ENCODE results near the gene ARHGEF4. TPM values are rescaled to one million over a fixed set of nuclear protein-coding genes. Genes with fewer than 3 reads are reported as not detected.
A peak's percentile ranks its signal among the peaks of the same experiment; 100 is the strongest.

Gene ARHGEF4
- total and polyA plus RNA-seq, 2 donors, result 7.0 to 18.2 TPM

DNA sequence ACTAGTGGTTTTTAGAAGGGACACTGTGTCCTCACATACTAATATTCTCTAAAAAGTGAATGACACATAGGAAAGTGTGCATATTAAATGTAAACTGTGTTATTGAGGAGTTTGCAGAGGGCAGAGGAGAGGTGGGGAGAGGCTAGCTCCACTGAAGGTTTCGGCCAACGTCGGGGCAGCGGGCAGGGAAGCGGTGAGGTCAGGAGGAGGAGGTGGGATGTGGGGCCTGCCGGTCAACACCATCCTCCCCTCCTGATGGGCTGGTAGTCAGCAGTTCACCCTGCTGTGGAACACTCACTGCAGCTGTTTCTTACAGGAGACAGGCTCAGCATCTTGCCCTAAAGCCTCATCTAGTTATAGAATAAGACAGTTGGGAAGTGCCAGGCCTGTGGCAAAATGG lies 74.2 kb downstream of the ARHGEF4 start:
- 57% methylated on average over 6 of the region's 6 CpGs for whole genome bisulfite sequencing
- Histone ChIP-seq H3K4me1 (ENCODE audit: insufficient read depth) (no peaks in the 10 kb centered on the region), H3K4me3 (ENCODE audit: low read depth, low read length) (no peak overlapping the region), H3K27ac (ENCODE audit: low read depth) (no peak overlapping the region), H3K36me3 (ENCODE audit: insufficient read depth) (no peaks in the 10 kb centered on the region)
- DNase-seq (ENCODE audit: extremely low spot score), result no peak

DNA sequence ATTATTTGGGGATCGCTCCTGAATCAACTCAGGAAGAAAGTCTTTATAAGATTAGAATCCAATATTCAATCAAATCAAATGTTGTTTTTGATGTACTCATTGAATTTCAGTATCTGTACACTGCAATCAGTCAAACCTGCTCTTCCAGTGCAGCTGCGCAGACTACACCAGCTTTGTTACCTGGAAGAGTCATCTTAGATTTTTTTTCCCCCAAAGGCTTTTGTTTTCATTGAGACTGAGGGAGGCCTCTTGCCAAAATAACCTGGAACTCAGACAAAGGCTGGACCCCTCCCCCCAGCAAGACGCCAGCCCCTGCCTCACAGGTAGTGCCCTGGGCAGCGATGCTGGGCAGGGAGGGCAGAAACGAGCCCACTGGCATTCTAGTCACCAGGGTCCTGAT lies 74.8 kb downstream of the ARHGEF4 start:
- no peak overlapping the region for H3K4me3 ChIP-seq (ENCODE audit: low read depth, low read length)
- 77% methylated on average over 5 of the region's 5 CpGs for WGBS
- H3K36me3 ChIP-seq (ENCODE audit: insufficient read depth), result no peaks in the 10 kb centered on the region
- no peak overlapping the region for H3K27ac ChIP-seq (ENCODE audit: low read depth)
- no peak for DNase-seq (ENCODE audit: extremely low spot score)
- no peaks in the 10 kb centered on the region for H3K4me1 ChIP-seq (ENCODE audit: insufficient read depth)

DNA sequence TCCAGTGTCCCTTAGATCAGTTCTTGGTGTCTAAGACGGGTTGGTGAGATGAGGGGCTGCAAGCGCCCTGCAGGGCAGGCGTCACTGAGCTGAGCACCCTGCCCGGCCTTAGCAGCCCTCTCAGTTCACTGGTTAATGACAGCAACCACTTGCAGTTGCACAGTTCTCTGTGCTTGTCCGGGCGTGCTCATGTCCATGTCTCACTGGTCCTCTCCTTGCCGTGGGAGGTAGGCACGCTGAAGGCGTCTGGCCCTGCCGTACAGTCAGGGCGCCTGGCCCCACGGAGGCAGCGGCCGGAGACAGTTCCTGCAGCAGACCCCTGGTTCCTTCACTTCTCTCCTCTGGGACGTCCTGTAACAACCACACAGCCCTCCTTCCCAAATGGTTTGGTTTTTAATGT lies 75.3 kb downstream of the ARHGEF4 start:
- Histone ChIP-seq H3K27ac (ENCODE audit: low read depth) (no peak overlapping the region), H3K4me1 (ENCODE audit: insufficient read depth) (no peaks in the 10 kb centered on the region), H3K4me3 (ENCODE audit: low read depth, low read length) (no peak overlapping the region), H3K36me3 (ENCODE audit: insufficient read depth) (no peaks in the 10 kb centered on the region)
- no peak for DNase-seq (ENCODE audit: extremely low spot score)
- 68% methylated on average over 15 of the region's 15 CpGs for WGBS

DNA sequence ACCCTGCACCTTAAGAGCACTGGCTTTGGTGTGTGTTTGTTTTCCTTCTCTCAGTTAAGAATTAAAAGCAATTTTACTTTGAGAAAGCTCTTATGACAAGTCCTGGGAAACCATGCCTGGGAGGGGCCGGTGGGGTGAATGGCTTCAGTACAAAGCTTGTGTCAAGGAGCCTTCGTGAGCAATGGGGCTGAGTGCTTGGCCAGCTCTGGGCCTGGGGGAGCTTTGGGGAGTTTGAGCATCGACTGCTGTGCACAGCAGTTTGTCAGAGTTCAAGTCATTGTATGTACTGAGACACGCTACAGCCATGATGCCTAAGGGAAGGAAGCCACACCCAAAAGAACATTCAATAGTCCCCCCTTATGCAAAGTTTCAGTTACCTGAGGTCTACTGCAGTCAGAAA lies 75.8 kb downstream of the ARHGEF4 start:
- no peaks in the 10 kb centered on the region for H3K36me3 ChIP-seq (ENCODE audit: insufficient read depth)
- no peak overlapping the region for H3K27ac ChIP-seq (ENCODE audit: low read depth)
- no peaks in the 10 kb centered on the region for H3K4me1 ChIP-seq (ENCODE audit: insufficient read depth)
- WGBS, result 54% methylated on average over 4 of the region's 4 CpGs
- no peak overlapping the region for H3K4me3 ChIP-seq (ENCODE audit: low read depth, low read length)
- no peak for DNase-seq (ENCODE audit: extremely low spot score)

DNA sequence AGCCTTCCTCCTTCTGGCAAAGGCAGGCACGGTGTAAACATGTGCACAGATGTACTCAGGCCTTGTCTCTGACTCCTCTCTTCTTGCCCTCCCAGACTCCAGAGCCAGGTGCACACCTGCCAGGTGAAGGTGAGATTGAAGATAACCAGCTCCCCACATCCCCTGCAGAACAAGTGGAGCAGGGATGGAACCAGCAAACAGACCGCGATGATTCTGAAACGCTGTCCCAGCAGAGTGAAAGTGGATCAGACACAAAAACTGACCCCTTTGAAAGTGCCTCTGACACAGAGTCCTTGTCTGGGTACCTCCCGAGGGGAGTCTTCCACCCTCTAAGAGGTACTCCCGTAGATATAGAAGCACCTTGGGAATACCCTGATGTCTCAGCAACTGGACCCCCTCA lies 77.2 kb downstream of the ARHGEF4 start:
- H3K4me1 ChIP-seq (ENCODE audit: insufficient read depth), result no peaks in the 10 kb centered on the region
- H3K27ac ChIP-seq (ENCODE audit: low read depth), result no peak overlapping the region
- no peak overlapping the region for H3K4me3 ChIP-seq (ENCODE audit: low read depth, low read length)
- DNase-seq (ENCODE audit: extremely low spot score), result no peak
- 91% methylated on average over 6 of the region's 6 CpGs for WGBS
- no peaks in the 10 kb centered on the region for H3K36me3 ChIP-seq (ENCODE audit: insufficient read depth)

DNA sequence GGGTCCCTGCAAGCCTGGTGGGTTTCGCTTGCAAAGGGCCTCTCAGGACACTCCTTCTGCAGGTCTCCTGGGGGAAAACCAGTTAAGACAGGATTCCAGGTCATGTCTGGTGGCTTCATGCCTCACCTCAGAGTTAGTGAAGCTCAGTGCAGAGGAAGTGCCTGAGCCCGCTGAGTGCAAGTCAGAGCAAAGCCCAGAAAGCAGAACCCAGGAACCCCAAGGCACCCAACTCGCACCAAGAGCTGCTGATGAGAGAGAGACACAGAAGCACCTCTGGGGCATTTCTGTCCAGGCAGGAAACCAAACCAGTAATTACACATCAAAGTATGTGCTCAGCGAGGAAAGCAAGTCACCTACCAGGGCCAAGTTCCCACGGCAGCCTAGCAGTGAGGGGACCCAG lies 78.4 kb downstream of the ARHGEF4 start:
- 81% methylated on average over 5 of the region's 5 CpGs for WGBS

DNA sequence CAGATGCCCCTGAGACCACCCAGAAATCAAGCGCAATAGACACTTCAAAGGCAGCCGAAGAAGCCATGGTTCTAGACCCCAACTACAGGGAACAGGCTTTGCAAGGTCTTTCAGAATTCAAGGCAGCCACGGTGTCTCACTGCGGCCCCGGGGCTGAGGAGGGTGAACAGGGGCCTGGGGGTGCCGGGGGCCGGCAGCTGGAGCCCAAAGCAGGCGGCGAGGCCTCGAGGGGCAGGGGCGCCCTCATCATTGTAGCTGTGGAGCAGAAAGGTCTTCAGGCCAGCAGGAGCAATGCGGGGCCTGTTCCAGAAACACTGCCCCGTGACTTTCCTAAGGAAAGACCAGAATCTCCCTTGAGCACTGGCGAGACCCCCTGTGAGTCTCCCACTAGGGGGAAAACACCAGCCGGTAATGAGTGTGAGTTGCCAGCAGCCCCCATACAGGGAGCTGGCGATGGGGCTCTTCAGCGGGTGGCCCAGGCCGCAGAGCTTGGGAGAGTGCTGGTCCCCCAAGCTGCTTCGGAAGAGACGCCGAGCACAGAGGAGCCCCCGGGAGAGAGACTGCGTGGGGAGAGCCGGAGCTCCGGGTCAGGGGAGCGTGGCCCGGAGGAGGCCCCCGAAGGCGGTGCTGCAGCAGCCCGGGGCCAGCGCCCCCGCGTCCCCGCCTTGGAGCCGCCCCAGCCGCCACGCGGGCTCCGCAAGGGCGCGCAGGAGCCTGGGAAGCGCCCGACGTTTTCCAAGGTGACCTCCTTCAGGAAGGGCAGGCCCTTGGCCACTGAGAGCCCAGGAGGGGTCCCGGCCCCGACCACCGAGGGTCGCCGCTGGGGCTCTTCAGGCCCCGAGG lies 79.1 kb downstream of the ARHGEF4 start:
- no peaks in the 10 kb centered on the region for H3K36me3 ChIP-seq (ENCODE audit: insufficient read depth)
- no peak for DNase-seq (ENCODE audit: extremely low spot score)
- H3K27ac ChIP-seq (ENCODE audit: low read depth), result no peak overlapping the region
- no peaks in the 10 kb centered on the region for H3K4me1 ChIP-seq (ENCODE audit: insufficient read depth)
- H3K4me3 ChIP-seq (ENCODE audit: low read depth, low read length), result no peak overlapping the region
- 38% methylated on average over 50 of the region's 50 CpGs for WGBS

More for the DNA sequence above, 78.4 kb downstream of the ARHGEF4 start:
- no peak overlapping the region for H3K27ac ChIP-seq (ENCODE audit: low read depth)
- DNase-seq (ENCODE audit: extremely low spot score), result no peak
- H3K4me1 ChIP-seq (ENCODE audit: insufficient read depth), result no peaks in the 10 kb centered on the region
- H3K4me3 ChIP-seq (ENCODE audit: low read depth, low read length), result no peak overlapping the region
- no peaks in the 10 kb centered on the region for H3K36me3 ChIP-seq (ENCODE audit: insufficient read depth)

DNA sequence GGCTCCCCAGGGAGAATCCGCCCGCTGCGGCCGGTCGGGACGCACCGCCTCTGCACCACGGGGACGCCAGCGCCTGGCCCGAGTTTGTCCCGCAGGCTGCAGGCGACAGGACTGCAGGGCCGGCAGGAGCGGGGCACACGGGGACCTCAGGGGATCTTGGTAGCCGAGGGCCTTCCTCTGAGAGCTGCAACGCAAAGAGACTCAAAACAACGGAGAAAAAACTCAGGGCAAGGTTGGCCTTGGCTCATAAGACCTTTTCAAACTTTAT lies 79.7 kb downstream of the ARHGEF4 start:
- WGBS, result 24% methylated on average over 19 of the region's 19 CpGs
- H3K4me3 ChIP-seq (ENCODE audit: low read depth, low read length), result no peak overlapping the region
- DNase-seq (ENCODE audit: extremely low spot score), result no peak

DNA sequence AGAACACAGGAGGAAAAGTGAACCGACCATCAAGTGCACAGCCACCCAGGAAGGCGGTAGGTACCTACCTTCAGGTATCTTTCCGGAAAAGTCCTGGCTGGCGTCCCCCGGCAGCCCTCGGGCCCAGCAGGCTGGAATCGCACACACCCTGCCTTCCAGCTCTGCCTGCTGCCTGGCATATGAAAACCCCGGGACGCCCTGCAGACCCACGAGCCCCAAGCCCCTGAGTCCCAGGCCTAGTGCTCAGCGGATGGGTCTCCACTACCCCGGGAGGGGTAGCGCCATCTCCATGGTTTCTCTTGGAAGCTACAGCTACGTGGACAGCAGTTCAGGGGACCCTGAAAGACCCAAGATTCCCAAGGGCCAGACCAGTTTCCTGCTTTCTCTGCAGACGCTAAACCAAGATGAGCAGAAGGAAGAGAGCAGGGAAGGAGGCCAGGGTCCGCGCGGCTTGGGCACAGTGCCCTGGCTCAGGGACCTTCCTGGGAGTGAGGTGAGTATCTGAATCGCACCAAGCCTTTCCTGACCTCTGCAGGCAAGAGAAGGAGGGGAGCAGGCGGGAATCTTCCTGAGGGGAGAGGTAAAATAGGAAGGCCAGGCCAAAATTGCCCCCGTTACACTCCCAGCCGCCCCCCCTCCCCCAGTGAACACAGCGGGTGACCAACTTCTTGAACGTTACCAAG lies 80.4 kb downstream of the ARHGEF4 start:
- no peak for DNase-seq (ENCODE audit: extremely low spot score)
- Histone ChIP-seq H3K4me3 (ENCODE audit: low read depth, low read length) (no peak overlapping the region), H3K27ac (ENCODE audit: low read depth) (no peak overlapping the region), H3K4me1 (ENCODE audit: insufficient read depth) (no peaks in the 10 kb centered on the region), H3K36me3 (ENCODE audit: insufficient read depth) (no peaks in the 10 kb centered on the region)
- 85% methylated on average over 24 of the region's 24 CpGs for WGBS

More for the DNA sequence above, 79.7 kb downstream of the ARHGEF4 start:
- H3K27ac ChIP-seq (ENCODE audit: low read depth), result no peak overlapping the region
- H3K4me1 ChIP-seq (ENCODE audit: insufficient read depth), result no peaks in the 10 kb centered on the region
- H3K36me3 ChIP-seq (ENCODE audit: insufficient read depth), result no peaks in the 10 kb centered on the region

DNA sequence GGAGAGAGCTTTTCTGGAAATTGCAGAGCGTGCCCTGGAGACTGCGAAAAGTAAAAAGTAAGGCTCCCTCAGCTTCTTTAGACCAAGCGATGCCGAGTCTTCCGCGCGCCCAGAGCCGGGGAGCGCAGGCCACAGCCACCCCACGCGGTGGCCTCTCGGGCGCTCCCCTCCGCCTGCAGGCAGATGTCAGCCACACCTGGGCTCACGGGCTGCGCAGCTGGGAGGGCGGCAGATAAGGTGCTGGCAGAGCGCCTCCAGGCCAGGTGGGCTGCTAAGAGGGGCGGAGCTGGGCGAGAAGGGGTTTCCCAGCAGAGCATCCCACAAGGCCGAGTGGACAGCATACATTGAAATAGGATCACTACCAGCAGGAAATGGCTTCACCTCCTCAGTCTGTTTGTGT lies 81.7 kb downstream of the ARHGEF4 start:
- Histone ChIP-seq H3K4me1 (ENCODE audit: insufficient read depth) (no peaks in the 10 kb centered on the region), H3K27ac (ENCODE audit: low read depth) (no peak overlapping the region), H3K36me3 (ENCODE audit: insufficient read depth) (no peaks in the 10 kb centered on the region), H3K4me3 (ENCODE audit: low read depth, low read length) (no peak overlapping the region)
- WGBS, result 78% methylated on average over 21 of the region's 21 CpGs
- no peak for DNase-seq (ENCODE audit: extremely low spot score)

DNA sequence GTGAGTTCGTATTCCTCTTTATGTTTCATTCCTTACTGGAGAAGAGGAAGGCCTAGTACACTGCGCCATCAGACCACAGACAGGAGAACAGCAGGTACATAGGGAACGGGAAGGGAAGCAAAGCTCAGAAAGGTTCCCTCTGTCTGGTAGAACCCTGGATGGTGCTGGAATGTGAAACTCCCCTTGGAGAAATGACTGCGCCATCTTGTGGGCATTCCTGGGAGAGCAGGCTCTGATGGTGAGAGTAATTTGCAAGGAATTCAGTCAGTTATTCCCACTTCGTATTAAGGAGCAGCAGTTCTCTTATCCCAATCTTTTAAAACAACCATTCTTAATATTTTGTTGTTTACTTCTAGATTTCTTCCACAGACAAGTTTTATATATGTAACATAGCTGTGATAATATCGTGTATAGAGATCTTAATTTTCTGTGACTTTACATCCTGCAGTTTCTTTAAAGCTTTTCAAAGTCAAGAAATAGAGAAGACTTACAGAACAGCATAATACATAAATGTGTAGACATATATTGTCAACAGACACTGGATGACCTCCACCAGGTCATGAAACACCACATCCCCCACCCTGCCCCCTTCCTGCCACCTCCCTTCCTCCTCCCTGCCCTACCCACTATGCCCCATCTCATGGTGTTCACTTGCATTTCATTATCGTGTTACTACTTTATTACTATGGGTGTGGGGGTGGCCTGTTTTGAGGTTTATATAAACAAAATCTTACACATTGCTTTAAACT lies 83.9 kb downstream of the ARHGEF4 start:
- peak; percentile 3 for DNase-seq (ENCODE audit: extremely low spot score)
- no peak overlapping the region for H3K27ac ChIP-seq (ENCODE audit: low read depth)
- H3K36me3 ChIP-seq (ENCODE audit: insufficient read depth), result no peaks in the 10 kb centered on the region
- no peaks in the 10 kb centered on the region for H3K4me1 ChIP-seq (ENCODE audit: insufficient read depth)
- 36% methylated on average over 7 of the region's 7 CpGs for WGBS
- no peak overlapping the region for H3K4me3 ChIP-seq (ENCODE audit: low read depth, low read length)

DNA sequence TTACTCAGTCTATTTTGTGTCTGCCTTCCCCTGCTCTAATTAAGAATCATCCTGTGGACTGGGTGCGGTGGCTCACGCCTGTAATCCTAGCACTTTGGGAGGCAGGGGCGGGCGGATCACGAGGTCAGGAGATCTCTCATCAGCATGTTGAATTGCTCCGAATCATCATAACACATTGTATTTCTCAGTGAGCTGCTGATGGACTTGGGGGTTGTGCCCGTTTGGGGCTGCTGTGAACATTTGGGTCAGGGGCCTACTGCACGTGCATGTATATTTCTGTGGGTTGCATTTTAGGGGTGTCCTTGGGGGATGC lies 84.4 kb downstream of the ARHGEF4 start:
- H3K4me1 ChIP-seq (ENCODE audit: insufficient read depth), result no peaks in the 10 kb centered on the region
- H3K36me3 ChIP-seq (ENCODE audit: insufficient read depth), result no peaks in the 10 kb centered on the region
- H3K27ac ChIP-seq (ENCODE audit: low read depth), result no peak overlapping the region
- 87% methylated on average over 8 of the region's 8 CpGs for WGBS
- no peak for DNase-seq (ENCODE audit: extremely low spot score)
- H3K4me3 ChIP-seq (ENCODE audit: low read depth, low read length), result no peak overlapping the region

DNA sequence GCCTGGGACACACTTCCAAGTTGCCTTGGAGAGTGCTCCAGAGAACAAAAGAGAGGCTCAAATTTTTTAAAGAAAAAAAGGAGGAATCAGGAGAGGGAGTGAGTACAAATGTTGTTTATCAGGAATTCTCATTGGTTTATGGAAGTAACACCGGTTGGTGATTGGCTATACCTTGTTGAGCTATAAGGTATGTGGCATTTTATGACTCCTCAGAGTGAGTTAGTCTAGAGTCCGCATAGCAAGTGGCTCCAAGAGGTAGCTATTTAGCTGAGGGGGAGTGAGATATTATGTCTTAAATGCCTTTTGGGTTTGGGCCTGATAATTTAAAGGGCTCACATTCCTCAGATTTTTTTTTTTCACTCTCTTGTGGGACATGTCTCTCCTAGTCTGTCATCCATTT lies 85.7 kb downstream of the ARHGEF4 start:
- H3K27ac ChIP-seq (ENCODE audit: low read depth), result no peak overlapping the region
- H3K36me3 ChIP-seq (ENCODE audit: insufficient read depth), result no peaks in the 10 kb centered on the region
- no peak for DNase-seq (ENCODE audit: extremely low spot score)
- H3K4me1 ChIP-seq (ENCODE audit: insufficient read depth), result no peaks in the 10 kb centered on the region
- 81% methylated on average over 2 of the region's 2 CpGs for WGBS
- no peak overlapping the region for H3K4me3 ChIP-seq (ENCODE audit: low read depth, low read length)

DNA sequence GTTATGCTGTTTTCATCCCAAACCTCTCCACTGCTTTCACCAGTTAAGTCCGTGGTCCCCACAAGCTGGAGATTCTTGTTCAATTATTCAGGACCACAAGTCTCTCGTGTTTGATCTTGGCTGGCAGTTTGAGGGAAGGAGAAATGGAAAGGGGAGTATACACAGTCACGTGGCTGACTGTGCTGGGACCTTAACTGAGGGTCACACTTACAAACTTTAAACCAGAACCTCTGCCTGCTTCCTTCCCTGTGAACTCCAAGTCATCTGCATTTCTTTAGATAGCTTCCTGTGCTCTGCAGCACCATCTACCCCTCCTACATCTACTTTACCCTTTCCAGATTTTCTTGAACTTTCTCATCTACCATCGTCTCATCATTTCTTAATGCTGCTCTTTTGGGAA lies 91.7 kb downstream of the ARHGEF4 start:
- Histone ChIP-seq H3K4me1 (ENCODE audit: insufficient read depth) (no peaks in the 10 kb centered on the region), H3K4me3 (ENCODE audit: low read depth, low read length) (no peak overlapping the region), H3K27ac (ENCODE audit: low read depth) (no peak overlapping the region), H3K36me3 (ENCODE audit: insufficient read depth) (no peaks in the 10 kb centered on the region)
- DNase-seq (ENCODE audit: extremely low spot score), result no peak
- WGBS, result 55% methylated on average over 4 of the region's 4 CpGs
